HepG2 (cell line): ENCODE results near the gene NPDC1. TPM values are rescaled to one million over a fixed set of nuclear protein-coding genes. Genes with fewer than 3 reads are reported as not detected.

ENCODE experiments used
- CBX1 ChIP-seq: IDR thresholded peaks from one replicate; pipeline ENCODE4 v1.6.1; 2016; ENCODE audit warnings: antibody characterized with exemption, low read depth
- CBX5 ChIP-seq: sonication (generic); formaldehyde crosslinking; IDR thresholded peaks from 2 replicates; pipeline ENCODE4 v1.4.0; 2020; ENCODE audit warnings: missing genetic modification reagents, borderline replicate concordance
- CHD4 ChIP-seq: fragments of 200-600 bp; sonication (generic); IDR thresholded peaks from 2 replicates; pipeline ENCODE4 v1.7.0; 2017; ENCODE audit warnings: mild to moderate bottlenecking, low read length, borderline replicate concordance
- DPF2 ChIP-seq: sonication (generic); formaldehyde crosslinking; IDR thresholded peaks from 2 replicates; pipeline ENCODE4 v1.4.0; 2020; ENCODE audit warnings: mild to moderate bottlenecking, low read depth, missing genetic modification reagents, borderline replicate concordance
- NR1H2 ChIP-seq: sonication (generic); formaldehyde crosslinking; IDR thresholded peaks from 2 replicates; pipeline ENCODE4 v1.8.1; 2022; ENCODE audit warnings: low read depth, missing genetic modification reagents, borderline replicate concordance
- NR2F2 ChIP-seq: IDR thresholded peaks from 2 replicates; pipeline ENCODE4 v1.6.1; 2012; ENCODE audit warnings: low read depth, inconsistent platforms, borderline replicate concordance
- RFXANK ChIP-seq: IDR thresholded peaks from 2 replicates; pipeline ENCODE4 v1.6.1; 2016
- RXRA ChIP-seq: sonication (generic); formaldehyde crosslinking; IDR thresholded peaks from 2 replicates; pipeline ENCODE4 v1.5.1; 2020; ENCODE audit warnings: missing genetic modification reagents
- TBP ChIP-seq: sonication (generic); formaldehyde crosslinking; IDR thresholded peaks from 2 replicates; pipeline ENCODE4 v1.5.0; 2020; ENCODE audit warnings: missing genetic modification reagents
- TCF7 ChIP-seq: sonication (generic); IDR thresholded peaks from 2 replicates; pipeline ENCODE4 v1.6.1; 2016; ENCODE audit warnings: antibody characterized with exemption, low read depth
- ZKSCAN5 ChIP-seq: sonication (generic); formaldehyde crosslinking; IDR thresholded peaks from 2 replicates; pipeline ENCODE4 v1.5.1; 2020; ENCODE audit warnings: mild to moderate bottlenecking, missing genetic modification reagents
- ZNF232 ChIP-seq: sonication (generic); formaldehyde crosslinking; IDR thresholded peaks from 2 replicates; pipeline ENCODE4 v1.4.0; 2020; ENCODE audit warnings: missing genetic modification reagents, borderline replicate concordance
- ZNF382 ChIP-seq: sonication (generic); formaldehyde crosslinking; IDR thresholded peaks from 2 replicates; pipeline ENCODE4 v1.5.0; 2020; ENCODE audit warnings: missing genetic modification reagents, mild to moderate bottlenecking, borderline replicate concordance
- ZNF572 ChIP-seq: sonication (generic); formaldehyde crosslinking; IDR thresholded peaks from 2 replicates; pipeline ENCODE4 v1.5.1; 2020; ENCODE audit warnings: mild to moderate bottlenecking, missing genetic modification reagents
- ZNF83 ChIP-seq: sonication (generic); formaldehyde crosslinking; IDR thresholded peaks from 2 replicates; pipeline ENCODE4 v1.4.0; 2020; ENCODE audit warnings: missing genetic modification reagents, mild to moderate bottlenecking, borderline replicate concordance
- polyA plus RNA-seq, 8 experiments: library from polyadenylated mRNA; depleted of rRNA in 3 of 8; stranded (reverse) in 7 of 8; unstranded in 1 of 8; fragments of >200 nt; fragmentation: Illumina TruSeq in 4 of 8; extraction: Trizol in 4 of 8; gene quantifications; 2 replicates each; pipeline versions ENCODE4 v1.2.1 to v1.2.3, GENCODE V29; 2011 to 2016; ENCODE audit warnings: low read depth in 4 of 8, missing spikeins in 1 of 8, mixed read lengths in 1 of 8; ENCODE audit not compliant: insufficient read depth in 1 of 8
- total RNA-seq, 5 experiments: library from RNA; depleted of rRNA; stranded (reverse); fragments of >200 nt; fragmentation: Illumina TruSeq; extraction: Trizol; gene quantifications; 2 replicates each; pipeline ENCODE4 v1.2.3, GENCODE V29; 2016; ENCODE audit warnings: low read depth in 1 of 5
- TF ChIP-seq, protein P1 (sequence below), 2 experiments: fragments of 450-650 bp in 1 of 2; sonication (generic) in 1 of 2; formaldehyde crosslinking in 1 of 2; IDR thresholded peaks; 2 replicates each; pipeline versions ENCODE4 v1.6.1 to v1.8.0; 2016 to 2022; ENCODE audit warnings: antibody characterized with exemption in 1 of 2, mild to moderate bottlenecking in 1 of 2, missing genetic modification reagents in 1 of 2
- TF ChIP-seq, protein P2 (sequence below): sonication (generic); formaldehyde crosslinking; conservative IDR thresholded peaks from 2 replicates; pipeline ENCODE4 v1.4.0; 2020; ENCODE audit warnings: missing genetic modification reagents
- TF ChIP-seq, protein P3 (sequence below): sonication (generic); formaldehyde crosslinking; IDR thresholded peaks from 2 replicates; pipeline ENCODE4 v1.5.0; 2020; ENCODE audit warnings: missing genetic modification reagents

The NPDC1 gene
- total and polyA plus RNA-seq, 2 of the 13 experiments (the other 11 are each of a cell fraction or from before 2014, with no cell fraction given): 0.84 to 5.4 TPM

DNA sequence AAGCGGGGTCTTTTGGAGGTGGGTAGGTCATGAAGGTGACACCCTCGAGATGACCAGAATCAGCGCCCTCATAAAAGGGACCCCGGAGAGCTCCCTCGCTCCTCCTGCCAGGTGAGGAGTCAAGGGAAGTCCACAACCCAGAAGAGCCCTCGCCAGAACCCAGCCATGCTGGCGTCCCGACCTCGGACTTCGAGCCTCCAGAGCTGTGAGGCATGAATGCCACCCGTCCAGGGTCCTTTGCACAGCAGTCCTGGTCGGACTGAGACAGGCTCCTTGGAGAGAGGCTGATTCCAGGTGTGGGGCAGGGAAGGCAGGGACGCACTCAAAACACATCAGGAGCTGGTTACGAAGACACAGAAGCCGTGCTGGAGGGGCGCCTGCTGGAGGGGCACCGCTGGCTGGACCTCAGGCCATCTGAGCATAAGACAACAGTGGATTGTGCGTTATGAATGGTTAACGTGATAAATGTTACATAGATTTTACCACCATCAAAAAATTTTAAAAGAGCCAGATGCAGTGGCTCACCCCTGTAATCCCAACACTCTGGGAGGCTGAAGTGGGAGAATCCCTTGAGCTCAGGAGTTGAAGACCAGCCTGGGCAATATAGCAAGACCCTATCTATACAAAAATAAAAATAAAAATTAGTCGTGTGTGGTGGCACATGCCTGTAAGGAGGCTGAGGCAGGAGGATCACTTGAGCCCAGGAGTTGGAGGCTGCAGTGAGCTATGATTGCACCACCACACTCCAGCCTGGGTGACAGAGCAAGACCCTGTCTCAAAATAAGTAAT lies 43.9 kb downstream of the NPDC1 start (continued):
- TF ChIP-seq, protein P1, sequence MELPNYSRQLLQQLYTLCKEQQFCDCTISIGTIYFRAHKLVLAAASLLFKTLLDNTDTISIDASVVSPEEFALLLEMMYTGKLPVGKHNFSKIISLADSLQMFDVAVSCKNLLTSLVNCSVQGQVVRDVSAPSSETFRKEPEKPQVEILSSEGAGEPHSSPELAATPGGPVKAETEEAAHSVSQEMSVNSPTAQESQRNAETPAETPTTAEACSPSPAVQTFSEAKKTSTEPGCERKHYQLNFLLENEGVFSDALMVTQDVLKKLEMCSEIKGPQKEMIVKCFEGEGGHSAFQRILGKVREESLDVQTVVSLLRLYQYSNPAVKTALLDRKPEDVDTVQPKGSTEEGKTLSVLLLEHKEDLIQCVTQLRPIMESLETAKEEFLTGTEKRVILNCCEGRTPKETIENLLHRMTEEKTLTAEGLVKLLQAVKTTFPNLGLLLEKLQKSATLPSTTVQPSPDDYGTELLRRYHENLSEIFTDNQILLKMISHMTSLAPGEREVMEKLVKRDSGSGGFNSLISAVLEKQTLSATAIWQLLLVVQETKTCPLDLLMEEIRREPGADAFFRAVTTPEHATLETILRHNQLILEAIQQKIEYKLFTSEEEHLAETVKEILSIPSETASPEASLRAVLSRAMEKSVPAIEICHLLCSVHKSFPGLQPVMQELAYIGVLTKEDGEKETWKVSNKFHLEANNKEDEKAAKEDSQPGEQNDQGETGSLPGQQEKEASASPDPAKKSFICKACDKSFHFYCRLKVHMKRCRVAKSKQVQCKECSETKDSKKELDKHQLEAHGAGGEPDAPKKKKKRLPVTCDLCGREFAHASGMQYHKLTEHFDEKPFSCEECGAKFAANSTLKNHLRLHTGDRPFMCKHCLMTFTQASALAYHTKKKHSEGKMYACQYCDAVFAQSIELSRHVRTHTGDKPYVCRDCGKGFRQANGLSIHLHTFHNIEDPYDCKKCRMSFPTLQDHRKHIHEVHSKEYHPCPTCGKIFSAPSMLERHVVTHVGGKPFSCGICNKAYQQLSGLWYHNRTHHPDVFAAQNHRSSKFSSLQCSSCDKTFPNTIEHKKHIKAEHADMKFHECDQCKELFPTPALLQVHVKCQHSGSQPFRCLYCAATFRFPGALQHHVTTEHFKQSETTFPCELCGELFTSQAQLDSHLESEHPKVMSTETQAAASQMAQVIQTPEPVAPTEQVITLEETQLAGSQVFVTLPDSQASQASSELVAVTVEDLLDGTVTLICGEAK (IDR thresholded peaks at IDR 0.05): no peak
- TF ChIP-seq, protein P1 (CRISPR knock-in tag; IDR thresholded peaks at IDR 0.05): no peak
- no peak for TF ChIP-seq CHD4
- 0 out of 2 replicates have a peak, but pooled peaks have one; percentile 36 for TF ChIP-seq ZNF572
- TF ChIP-seq CBX1: no peak
- 0 out of 2 replicates have a peak, but pooled peaks have one; percentile 25 for TF ChIP-seq DPF2 (CRISPR knock-in tag)
- TF ChIP-seq NR1H2 (CRISPR knock-in tag): no peak
- TF ChIP-seq, protein P2, sequence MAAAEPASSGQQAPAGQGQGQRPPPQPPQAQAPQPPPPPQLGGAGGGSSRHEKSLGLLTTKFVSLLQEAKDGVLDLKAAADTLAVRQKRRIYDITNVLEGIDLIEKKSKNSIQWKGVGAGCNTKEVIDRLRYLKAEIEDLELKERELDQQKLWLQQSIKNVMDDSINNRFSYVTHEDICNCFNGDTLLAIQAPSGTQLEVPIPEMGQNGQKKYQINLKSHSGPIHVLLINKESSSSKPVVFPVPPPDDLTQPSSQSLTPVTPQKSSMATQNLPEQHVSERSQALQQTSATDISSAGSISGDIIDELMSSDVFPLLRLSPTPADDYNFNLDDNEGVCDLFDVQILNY (CRISPR knock-in tag): no peak
- TF ChIP-seq NR2F2: no peak
- no peak for TF ChIP-seq ZNF382
- TF ChIP-seq ZKSCAN5 (CRISPR knock-in tag): no peak
- no peak for TF ChIP-seq TBP (CRISPR knock-in tag)
- TF ChIP-seq RXRA (CRISPR knock-in tag): no peak
- no peak for TF ChIP-seq TCF7
- no peak for TF ChIP-seq ZNF83
- no peak for TF ChIP-seq ZNF232 (CRISPR knock-in tag)
- TF ChIP-seq, protein P3, sequence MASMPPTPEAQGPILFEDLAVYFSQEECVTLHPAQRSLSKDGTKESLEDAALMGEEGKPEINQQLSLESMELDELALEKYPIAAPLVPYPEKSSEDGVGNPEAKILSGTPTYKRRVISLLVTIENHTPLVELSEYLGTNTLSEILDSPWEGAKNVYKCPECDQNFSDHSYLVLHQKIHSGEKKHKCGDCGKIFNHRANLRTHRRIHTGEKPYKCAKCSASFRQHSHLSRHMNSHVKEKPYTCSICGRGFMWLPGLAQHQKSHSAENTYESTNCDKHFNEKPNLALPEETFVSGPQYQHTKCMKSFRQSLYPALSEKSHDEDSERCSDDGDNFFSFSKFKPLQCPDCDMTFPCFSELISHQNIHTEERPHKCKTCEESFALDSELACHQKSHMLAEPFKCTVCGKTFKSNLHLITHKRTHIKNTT (CRISPR knock-in tag): no peak
- no peak for TF ChIP-seq CBX5 (CRISPR knock-in tag)
- no peak for TF ChIP-seq RFXANK (CRISPR knock-in tag)
